ENCODE measurements around the gene LDB3.

LDB3 gene

DNA sequence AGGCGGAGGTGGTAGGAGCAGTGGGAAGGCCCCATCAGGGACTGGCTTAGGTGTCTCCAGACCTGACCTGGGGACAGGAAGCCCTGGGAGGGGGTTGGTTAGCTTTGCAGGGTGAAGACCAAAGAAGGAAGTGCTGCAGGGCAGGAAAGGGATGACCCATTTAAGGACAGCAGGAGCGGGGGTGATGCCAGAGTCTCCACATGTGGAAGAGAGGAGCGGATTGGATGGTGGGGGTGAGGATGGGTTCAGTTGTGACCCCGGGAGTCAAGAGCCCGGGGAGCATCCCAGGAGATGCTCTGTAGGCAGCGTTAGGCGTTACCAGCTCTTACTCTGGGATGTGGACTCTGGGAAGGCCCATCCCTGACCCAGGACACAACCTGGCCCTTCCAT is 3.1 kb upstream of the LDB3 start:
- no peak for DNase-seq

DNA sequence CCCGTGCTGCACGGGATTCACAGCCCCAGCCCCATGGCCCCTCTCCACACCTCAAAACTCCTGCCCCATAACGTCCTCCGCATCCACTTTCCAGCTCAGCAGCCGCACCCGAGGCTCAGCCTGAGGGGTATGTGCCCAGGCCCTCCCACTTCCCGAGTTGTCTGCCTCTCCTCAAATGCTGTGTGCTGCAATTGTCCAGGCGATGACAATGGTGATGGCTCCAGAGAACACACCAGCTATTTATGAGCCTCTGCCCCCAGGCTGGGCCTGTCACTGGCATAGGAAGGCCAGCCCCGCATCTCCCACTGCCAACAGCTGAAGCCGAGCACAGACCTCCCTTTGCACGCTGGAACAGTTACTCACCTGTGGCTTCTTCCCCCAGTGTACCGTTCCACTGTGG is 2.4 kb upstream of the LDB3 start:
- DNase-seq, result no peak

DNA sequence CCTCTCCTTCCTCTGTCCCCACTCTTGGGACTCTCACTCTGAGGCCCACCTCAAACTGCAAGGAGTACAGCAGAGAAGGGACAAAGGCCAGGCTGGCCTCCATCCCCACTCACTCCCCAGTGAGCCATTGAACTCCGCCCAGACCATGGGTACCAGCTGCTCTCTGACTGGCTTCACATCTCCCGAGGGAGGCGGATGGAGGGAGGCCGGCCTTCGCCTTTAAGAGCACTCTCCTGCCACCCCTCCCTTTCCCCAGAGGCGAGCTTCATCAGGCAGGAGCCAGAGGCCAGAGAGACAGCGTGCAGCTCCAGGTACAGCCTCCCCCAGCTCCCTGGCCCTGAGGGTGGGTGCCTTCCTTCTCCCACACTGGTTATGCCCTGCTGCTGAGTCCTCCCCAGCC is 1.8 kb upstream of the LDB3 start:
- no peak for DNase-seq

DNA sequence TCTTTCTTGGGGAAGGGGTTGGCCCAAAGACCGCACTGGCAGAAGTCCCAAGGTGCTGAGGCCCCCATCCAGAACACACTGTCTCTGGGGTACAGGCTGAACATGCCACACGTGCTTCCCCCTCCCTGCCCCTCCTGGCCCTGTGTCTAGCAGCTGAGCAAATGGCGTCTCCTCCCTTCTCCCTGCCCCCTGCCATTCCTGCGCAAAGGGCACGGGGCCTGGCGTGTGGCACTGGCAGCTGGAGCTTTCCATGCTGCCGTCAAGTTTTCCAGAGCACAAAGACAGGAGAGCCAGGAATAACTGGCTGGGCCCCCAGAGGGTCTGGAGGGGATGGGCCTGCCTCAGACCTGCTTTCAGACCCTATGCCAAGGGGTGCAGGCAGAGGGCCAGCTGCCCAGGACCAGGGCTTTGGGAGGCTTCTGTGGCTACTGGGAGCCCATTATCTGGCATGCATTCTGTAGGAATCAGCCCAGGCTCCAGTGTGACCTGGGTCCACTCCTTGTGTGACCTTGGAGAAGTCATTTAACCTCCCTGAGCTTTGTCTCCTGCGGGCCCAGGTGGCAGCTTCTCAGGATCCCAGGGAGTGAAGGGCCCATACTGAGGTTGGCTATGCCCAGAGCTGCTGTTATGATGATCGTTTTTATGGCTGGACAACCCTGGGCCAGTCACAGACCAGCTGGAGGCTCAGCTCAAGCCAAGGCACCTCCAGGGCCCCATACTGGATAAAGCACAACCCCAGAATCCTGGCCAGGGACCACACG is 710 bp upstream of the LDB3 start:
- DNase-seq, result no peak

DNA sequence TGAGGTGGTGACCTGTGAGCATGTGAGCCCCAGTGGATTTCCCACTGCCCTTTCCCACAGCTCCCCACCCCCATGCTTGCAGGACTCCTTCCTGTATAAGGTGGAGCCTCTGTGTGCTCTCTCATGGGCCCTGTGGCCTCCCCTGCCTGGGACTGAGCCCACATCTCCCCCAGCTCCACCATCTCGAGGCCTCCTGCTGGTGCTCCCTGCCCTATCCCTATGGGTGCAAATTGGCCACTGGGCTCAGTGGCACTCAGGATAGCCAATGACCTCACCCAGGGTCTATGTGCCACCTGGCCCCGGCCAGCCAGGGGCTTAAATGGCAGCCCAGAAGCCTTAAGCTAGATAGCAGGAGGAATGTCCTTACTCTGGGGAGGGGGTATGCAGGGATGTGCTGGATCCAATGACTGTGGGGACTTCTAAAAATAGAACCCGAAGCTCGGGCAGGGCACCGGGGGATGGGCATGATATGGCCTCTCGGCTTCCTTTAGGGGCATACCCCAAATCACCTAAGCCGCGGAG is 2.0 kb downstream of the LDB3 start:
- DNase-seq, result no peak

DNA sequence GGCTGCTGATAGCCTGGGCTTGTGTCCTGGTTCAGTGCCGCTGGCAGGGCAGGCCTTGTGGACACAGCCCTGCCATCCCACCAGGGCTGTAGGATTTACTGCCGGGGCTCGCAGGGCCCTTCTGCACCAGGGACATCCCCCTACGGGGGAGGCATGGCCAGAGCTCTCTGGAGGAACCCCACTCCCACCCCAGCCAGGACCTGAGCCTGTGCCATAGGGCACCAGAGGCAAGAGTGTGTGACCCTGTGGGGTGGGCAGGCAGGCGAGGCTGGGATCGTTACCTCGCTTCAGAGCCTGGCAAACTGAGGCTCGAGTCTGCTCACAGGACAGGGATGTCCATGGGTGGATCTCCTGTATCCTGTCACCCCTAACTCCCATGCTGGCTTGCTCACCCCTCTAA is 2.6 kb downstream of the LDB3 start:
- DNase-seq, result no peak

DNA sequence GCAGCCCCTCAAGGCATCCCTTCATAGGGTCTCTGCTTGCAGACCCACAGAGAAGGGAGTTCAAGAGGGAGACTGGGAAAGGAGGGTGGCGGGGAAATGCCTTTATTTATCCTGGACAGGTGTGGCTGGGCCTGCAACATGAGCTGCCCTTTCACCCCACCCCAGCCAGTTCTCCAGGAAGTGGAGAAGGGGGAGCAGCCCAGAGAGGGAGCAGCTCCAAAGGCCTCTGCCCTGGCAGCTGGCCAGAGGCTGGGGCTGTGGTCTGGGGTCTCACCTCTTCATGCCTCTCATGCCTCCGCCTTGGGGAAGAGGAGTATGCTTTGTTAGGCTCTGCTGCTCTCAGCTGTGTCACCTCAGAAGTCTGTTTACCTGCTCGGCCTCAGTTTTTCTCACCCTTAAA is 3.1 kb downstream of the LDB3 start:
- DNase-seq, result no peak

DNA sequence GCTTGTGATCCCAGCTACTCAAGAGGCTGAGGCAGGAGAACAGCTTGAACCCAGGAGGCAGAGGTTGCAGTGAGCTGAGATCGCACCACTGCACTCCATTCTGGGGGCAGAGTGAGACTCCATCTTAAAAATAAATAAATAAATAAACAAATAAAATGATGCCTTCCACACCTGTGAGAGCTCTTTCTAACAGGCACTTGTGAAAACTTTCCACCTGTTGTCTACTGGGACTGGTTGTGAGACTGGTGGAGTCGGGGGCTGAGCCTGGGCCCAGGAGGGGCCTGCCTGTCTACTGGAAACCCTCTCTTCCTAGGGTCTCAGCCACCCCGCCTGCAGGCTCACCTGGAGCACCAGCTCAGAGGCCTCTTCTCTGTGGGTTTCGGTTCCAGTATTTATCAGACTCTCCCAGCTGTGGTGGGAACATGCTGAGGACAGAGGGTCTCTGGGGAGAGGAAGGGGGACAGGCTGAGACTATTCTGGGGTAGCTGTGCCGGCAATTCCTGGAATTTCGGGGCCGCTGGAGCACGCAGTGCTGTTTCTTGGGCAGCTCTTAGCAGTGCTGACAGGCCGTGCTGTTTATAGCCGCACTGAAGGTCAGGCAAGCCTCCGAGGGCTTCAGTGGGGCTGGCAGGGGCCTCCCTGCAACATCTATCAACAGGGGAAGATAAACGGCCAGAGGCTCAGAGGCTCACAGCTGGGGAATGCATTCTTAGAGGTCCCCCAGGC is 3.8 kb downstream of the LDB3 start:
- DNase-seq, result no peak

DNA sequence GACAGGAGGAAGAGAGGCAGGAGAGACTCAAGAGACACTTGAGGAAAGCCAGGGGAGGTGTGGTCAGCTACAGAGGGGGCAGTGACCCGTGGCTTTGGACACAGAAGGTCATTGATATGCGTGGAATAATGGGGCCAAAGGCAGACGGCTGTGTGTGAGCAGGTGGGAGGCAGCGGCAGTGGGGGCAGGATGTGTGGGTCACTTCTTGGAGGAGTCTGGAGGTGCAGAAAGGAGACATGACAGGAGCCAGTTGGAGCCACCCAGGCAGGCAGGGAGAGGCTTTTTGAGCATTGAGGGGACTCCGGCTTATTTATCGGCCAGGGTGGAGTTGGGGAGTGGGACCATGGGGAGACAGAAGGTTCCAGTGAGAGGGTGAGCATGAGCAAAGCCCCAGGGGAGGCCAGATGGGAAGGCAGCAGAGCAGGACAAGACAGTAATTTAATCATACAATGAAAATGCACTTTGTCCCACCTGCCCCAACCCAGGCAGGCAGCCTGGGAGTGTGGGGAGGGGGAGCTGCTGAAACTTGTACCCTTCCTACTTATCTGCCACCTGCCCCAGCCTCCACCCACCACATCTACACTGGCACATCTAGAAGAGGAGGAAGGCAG is 5.0 kb downstream of the LDB3 start:
- DNase-seq, result no peak

DNA sequence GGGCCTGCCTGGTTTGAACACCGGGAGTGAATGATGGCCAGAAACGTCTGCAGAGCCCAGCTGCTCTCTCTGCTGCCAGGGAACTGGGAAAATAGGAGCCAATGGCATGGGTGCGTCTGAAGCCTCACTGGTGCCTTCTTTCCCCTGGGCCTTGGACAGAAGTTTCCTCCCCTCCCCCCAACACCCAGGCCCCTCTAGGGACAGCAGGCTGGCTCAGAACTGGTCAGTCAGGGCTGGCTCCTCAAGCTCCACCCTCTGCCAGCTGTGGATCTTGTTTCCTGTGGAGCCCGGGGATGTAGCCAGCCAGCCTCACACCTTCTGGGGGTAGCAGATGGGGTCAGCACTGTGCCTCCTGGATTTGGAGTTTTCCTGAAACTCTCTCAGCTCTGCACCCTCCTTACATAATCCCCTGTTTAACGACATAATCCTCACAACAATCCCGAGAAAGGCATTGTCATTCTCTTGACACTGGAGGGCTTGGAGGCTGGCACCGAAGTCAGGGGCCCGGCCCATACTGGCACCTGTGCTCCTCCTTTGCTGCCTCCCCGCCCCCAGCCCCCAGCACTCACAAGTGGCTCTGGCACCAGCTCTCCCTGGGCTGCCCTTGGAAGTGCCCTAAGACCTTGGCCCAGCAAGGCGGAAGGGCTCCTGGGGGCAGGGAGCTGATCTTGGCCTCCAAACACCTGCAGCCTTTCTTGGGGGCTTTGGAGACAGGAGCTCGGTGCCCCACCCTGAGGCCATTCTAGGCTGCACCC is 5.7 kb downstream of the LDB3 start:
- DNase-seq, result no peak

DNA sequence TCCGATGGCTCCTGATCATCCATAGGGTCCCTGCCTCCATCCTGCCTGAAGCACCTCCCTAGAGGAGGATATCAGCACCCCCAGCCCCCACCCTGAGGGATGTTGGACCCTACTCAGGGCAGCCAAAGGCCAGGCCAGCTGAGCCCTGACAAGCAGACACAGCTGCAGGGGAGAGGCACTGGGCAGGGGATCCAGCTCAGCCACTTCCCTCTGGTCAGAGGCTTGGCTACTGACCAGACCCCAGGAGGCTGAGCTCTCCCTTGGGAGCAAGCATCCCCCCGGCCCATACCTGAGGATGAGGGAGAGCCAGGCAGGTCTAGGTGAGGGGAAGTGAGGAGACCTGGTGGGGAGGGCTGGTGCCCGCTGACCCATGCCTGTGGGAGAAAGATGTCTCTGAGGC is 6.6 kb downstream of the LDB3 start:
- DNase-seq, result no peak

DNA sequence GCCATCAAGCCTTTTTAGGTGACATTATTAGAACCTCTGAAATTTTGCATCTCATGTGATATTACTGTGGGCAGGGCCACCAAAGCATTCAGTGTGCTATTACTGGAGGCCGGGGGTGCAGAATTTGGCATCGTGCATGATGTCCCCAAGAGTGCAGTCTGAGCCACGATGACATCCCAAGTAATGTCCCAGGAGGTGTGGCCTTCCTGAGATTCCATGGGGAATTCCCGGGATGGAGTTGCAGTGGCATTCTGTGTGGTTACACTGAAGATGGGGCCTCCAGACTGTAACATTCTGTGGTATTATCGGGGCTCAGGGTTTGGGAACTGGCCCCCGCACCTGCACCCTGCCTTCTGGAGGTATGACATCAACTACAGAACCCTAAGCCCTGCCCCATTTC is 9.1 kb downstream of the LDB3 start:
- DNase-seq, result no peak

DNA sequence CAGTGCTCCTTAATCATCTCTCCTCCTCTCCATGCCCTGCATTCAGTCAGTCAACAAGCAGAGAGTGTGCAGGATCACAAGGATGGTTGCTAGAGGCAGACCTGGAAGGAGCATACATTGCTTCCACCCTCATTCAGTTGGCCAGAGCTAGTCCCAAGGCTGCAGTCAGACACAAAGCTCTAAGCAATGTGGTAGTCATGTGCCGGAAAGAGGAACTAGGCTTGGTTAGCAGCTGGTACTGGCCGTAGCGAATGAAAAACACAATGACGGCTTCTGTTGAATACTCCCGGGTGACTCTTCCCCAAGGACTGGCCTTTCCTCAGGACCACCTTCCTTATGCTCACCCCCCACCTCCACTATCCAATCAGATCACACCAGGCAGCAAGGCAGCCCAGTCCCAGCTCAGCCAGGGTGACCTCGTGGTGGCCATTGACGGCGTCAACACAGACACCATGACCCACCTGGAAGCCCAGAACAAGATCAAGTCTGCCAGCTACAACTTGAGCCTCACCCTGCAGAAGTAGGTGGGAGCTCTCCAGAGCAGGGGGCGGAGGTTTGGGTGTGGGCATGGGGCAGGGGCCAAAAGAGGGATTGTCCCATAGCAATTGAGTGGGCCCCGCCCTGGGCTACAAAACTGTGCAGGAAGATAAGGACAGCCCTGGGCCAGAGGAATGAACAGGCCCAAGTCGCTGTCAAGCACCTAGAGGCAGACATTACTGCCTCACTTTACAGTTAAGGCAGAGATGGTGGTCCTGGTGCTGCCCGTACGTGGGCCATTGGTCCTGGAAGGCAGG is 10.9 kb downstream of the LDB3 start:
- no peak for DNase-seq

DNA sequence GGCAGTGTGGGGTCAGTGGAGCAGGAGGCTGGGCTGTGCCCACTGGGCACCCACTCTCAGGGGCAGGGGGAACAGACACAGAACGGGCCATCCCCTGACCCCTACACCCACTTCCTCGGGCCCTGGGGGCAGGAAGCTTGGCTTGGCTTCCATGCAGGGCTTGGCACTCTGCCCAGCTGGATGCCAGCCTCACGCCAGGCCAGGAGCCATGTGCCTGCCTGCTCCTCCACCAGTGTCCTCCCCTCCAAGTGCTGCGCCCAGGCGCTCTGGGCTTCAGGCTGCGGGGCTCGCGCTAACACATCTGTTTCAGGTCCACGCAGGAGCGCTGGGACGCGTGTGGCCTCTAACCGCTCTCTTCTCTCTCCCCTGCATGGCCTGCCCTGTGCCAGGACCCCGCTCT is 12.7 kb downstream of the LDB3 start:
- DNase-seq, result no peak

DNA sequence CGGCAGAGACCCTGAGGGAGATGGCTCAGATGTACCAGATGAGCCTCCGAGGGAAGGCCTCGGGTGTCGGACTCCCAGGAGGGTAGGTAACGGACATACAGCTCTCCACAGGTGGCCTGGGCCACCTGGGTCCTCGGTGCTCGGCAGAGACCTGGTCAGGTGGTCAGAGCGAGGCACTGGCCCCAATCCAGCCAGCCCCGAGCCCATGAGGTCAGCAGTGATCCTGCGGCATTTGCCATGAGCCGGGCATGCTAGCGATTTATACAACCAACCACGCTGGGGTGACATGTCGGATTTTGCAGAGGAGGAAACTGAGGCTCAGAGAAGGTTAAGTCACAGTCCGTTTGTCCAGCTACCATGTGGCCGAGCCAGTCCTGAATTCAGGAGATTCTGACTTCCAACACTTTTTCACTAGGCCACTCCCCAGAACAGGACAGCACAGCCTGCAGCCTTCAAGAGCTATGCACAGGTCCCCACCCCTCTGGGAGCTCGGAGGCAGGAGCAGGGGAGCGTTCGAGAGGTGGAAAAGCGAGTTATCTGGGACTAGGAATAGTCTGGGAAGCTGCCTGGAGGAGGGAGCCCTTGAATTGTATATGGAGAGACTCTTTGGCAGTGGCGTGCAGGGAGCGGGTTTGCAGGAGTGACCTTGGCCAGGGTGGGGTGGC is 13.5 kb downstream of the LDB3 start:
- no peak for DNase-seq

DNA sequence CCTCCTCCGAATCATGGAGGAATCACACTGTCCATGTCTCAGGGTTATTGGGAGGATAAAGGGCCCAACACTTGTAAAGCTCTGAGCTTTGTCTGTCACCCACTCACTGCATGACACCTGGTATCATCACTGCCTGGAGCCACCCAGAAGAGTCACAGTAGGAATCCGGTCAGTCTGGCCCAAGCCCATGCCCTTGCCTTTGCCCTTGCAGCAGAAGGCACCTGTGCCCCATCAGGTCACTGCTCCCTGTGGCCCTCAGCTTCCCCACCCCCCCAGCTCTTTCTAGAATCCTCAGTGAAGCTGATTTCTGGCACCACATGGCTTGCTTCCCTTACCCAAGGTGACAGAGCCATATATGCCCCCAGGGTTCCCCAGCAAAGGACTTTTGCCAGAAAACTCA is 14.4 kb downstream of the LDB3 start:
- no peak for DNase-seq

DNA sequence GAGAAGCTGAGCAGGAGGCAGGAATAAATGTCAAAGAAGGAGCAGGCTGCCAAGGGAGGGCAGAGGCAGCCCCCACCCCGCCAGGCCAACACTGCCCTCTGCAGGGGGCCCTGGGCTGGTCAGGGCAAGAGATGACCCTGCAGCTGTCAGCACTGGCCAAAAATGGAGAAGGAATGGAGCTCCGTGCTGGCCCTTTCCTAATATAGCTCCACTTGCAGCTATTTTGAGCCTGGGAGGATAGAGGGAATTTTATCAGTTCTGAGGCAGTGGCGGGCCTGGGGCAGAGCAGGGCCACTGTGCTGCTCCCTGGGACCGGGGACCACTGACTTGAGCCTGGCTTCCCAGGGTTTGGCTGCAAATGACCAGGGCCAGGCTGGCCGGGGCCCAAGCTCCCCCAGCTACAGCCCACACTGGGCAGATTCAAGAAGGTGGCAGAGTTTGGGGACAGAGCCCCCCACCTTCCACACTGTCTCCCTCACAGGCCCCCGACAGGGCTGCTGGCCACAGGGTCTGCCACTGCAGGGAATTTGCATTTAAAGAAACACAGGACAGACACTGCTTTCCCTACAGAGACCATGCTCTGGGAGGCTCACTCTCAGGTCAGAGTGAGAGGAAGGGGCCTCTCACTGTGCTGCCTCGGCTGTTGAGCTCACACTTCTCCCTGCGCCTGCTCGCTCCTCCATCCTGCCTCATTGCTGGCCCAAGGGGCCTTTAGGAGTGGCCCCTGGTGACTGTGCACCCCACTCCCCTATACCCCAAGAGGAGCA is 16.2 kb downstream of the LDB3 start:
- no peak for DNase-seq

DNA sequence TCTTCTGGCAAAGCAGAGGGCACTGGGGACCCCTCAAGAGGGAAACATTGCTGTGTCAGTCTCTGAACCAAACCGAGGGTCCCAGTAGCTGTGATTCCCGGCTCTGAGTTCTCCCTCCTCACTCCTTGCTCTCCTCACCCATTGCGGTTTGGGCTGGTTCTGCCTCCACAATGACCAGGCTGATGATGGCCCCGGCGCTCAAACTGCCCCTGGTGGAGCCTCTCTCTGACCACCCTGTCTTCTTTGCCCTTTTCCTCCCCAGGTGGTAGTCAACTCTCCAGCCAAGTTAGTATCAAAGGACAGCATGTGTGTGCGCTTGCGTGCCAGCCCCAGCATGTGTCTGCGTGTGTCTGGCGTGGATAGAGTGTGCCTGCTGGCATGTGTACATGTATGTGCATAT is 17.1 kb downstream of the LDB3 start:
- DNase-seq, result no peak

DNA sequence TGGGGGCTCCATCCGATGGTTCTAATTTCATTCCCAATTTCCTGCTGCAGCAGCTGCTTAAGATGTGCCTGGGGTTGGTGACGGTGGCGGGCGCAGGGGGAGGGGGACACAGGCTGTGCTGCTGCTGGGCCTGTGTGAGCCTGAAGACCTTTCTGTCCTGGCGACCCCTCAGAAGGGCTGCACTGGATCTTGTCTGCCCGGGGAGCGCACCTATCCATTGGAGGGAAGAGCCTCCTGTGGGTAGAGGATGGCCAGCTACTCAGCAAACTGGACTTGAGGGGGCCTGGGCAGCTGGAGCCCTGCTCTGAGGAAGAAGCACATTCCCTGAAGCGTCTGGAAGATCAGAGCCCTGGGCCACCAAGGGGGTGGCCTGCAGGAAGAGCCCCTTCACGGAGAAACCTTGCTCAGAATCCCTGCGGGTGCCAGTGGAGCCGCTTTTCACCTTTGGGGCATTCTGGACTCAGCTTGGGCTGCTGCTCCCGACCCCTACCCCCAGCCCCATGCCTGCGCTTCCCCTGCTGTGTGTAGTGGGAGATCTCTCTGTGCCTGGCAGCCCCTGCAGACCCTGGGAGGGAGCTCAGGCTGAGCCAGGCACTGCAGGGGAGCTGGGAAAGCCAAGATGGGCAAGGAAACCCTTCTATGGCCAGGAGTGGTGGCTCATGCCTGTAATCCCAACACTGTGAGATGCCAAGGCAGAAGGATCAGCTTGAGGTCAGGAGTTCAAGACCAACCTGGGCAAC is 17.8 kb downstream of the LDB3 start:
- DNase-seq, result no peak

DNA sequence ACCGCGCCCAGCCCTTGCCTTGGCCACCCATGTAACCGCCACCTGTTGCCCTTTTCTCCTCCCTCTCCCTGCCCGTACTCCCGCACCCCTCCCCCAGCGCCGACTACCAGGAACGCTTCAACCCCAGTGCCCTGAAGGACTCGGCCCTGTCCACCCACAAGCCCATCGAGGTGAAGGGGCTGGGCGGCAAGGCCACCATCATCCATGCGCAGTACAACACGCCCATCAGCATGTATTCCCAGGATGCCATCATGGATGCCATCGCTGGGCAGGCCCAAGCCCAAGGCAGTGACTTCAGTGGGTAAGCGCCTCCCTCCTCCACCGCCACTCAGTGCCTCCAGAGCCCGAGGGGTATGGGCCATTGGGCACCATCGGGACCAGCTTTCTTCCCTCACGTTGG is 18.7 kb downstream of the LDB3 start:
- no peak for DNase-seq

All from NCI-H2227 treated with DMSO at 0.1 percent for 48 hours (cell line).